Measurements from ENCODE around the gene MAGI1. TPM values are rescaled to one million over a fixed set of nuclear protein-coding genes. Genes with fewer than 3 reads are reported as not detected.

MAGI1 gene
- polyA plus RNA-seq, 1 of the 3 experiments (the other 2 are of a cell fraction) = 10.3 TPM

DNA sequence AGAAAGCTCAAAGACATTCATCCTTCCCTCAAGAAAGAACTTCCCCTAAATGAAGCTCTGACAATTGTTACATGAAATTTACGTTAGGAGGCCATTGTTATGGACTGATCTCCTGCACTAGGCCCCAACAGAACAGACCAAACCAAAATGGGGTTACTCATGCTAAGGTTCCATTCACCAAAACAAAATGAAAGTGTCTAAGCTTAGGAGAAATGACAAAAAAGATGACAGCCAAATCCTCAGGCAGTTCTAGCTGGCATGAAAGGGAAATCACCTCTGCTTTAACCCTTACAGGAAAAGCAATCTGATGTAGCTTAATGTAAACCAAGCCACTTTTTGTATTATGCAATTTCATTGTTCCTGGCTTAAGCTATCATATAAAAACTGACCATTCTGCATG, 271.2 kb downstream of the MAGI1 start (continued):
- TF ChIP-seq EZH2phosphoT487 (IDR thresholded peaks at IDR 0.05; ENCODE audit: borderline replicate concordance, low read depth) = no peak
- TF ChIP-seq ELF1 (IDR thresholded peaks at IDR 0.05) = no peak
- TF ChIP-seq, protein P1, sequence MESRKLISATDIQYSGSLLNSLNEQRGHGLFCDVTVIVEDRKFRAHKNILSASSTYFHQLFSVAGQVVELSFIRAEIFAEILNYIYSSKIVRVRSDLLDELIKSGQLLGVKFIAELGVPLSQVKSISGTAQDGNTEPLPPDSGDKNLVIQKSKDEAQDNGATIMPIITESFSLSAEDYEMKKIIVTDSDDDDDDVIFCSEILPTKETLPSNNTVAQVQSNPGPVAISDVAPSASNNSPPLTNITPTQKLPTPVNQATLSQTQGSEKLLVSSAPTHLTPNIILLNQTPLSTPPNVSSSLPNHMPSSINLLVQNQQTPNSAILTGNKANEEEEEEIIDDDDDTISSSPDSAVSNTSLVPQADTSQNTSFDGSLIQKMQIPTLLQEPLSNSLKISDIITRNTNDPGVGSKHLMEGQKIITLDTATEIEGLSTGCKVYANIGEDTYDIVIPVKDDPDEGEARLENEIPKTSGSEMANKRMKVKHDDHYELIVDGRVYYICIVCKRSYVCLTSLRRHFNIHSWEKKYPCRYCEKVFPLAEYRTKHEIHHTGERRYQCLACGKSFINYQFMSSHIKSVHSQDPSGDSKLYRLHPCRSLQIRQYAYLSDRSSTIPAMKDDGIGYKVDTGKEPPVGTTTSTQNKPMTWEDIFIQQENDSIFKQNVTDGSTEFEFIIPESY (IDR thresholded peaks at IDR 0.05; ENCODE audit: borderline replicate concordance, low read depth) = no peak

DNA sequence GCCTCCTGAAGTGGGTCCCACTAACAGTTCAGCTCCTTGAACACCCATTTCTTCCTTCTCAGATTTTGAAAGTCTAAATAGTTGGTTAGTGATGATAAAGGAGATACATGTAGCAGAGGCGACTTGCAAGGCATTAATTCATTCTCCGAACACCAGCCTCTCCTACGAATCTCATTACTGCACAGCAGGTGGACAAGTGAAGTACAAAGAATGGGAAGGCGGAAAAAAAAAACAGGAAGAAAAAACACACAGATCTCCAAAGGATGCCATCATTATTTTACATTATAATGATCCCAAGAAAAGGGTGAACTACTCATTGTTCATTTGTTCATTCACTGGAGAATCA, 276.5 kb downstream of the MAGI1 start:
- 90% methylated on average over 4 of the region's 4 CpGs for WGBS (ENCODE audit: low lambda C conversion rate)
- no peak overlapping the region for H3K27ac ChIP-seq (ENCODE audit: low read depth in 2 of 2, low read length in 1 of 2)
- DNase-seq = no peak
- ChIA-PET CTCF (interaction anchor here (1.7 kb wide), 1 partner anchor 10 kb away, joined by 10 read pairs; no protein-coding TSS in a partner anchor), POLR2A (no interaction called here)
- no peaks in the 10 kb centered on the region for H3K9me2 ChIP-seq
- no peaks in the 10 kb centered on the region for H4K20me1 ChIP-seq (ENCODE audit: insufficient read depth)
- no peak overlapping the region for H3K4me2 ChIP-seq
- H3K4me1 ChIP-seq (ENCODE audit: control insufficient read depth in 1 of 2, insufficient read depth in 2 of 2, low read depth in 1 of 2, low read length in 1 of 2) = peaks cover 0 to 2% of the 10 kb centered on the region in 2 experiments; a peak in 2 of 4 replicates
- H3K79me2 ChIP-seq (ENCODE audit: insufficient read depth) = peaks cover 9% of the 10 kb centered on the region; the same call in 1 of the 2 replicates
- no peaks in the 10 kb centered on the region for H3K9me3 ChIP-seq
- TF ChIP-seq POLR2AphosphoS5 (IDR thresholded peaks at IDR 0.05; ENCODE audit: low read depth, low read length) (no peak), TAF1 (IDR thresholded peaks at IDR 0.05; ENCODE audit: borderline replicate concordance, low read depth, low read length) (no peak)
- no peak overlapping the region for H3K4me3 ChIP-seq (ENCODE audit: low read depth in 2 of 2, low read length in 1 of 2)
- no peaks in the 10 kb centered on the region for H3K36me3 ChIP-seq (replicated peaks in 1 of 2; ENCODE audit: control insufficient read depth in 1 of 2, insufficient read depth in 2 of 2, low read length in 1 of 2)
- H3K9ac ChIP-seq = no peak overlapping the region
- H2AFZ ChIP-seq (ENCODE audit: low read depth) = no peak overlapping the region
- no peaks in the 10 kb centered on the region for H3F3A ChIP-seq (replicated peaks; ENCODE audit: insufficient read depth)
- no peaks in the 10 kb centered on the region for H3K27me3 ChIP-seq (ENCODE audit: insufficient read depth)

DNA sequence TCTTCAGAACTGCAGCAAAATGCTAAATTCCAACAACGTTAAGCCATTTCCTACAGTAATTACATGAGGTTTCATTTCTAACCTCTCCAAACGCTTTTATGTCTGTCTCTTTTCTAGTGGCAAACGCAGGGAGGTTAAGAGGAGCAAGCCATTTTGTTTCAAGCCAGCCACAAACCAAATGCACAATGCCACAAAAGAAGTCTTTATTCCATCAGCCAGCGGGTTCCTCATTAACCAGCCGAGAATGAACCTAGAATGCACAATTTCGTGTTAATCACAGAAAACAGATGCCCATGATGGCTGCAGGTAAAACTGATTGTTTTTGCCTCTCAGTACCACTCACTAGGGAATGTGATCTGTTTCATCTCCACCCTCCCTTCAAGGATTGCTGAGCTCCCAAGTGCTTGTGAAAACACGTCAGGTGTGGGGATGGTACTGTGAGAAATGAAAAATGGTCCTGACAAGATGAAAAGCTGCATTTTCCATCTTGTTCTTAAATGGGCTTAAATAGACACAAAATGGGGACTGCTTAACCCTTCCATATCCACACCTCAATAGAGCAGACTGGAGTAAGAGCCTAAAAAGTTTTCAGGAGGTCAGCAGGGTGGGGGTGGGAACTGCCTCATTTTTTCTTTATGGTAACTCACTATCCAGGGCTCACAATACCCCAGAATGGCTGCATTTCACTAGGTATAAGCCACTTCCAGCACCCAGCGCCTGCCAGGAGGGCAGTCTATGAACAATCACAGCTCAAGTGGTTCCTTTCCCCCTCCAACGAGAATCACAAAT, 277.1 kb downstream of the MAGI1 start:
- Histone ChIP-seq H3K27ac (ENCODE audit: low read depth in 2 of 2, low read length in 1 of 2) (no peak overlapping the region), H3K4me3 (ENCODE audit: low read depth in 2 of 2, low read length in 1 of 2) (no peak overlapping the region), H3K27me3 (ENCODE audit: insufficient read depth) (no peaks in the 10 kb centered on the region), H2AFZ (ENCODE audit: low read depth) (no peak overlapping the region), H3K9me2 (no peaks in the 10 kb centered on the region), H3K9ac (no peak overlapping the region), H3K4me1 (ENCODE audit: control insufficient read depth in 1 of 2, insufficient read depth in 2 of 2, low read depth in 1 of 2, low read length in 1 of 2) (peaks cover 0 to 2% of the 10 kb centered on the region in 2 experiments; a peak in 2 of 4 replicates), H3K36me3 (replicated peaks in 1 of 2; ENCODE audit: control insufficient read depth in 1 of 2, insufficient read depth in 2 of 2, low read length in 1 of 2) (no peaks in the 10 kb centered on the region), H3K9me3 (no peaks in the 10 kb centered on the region), H4K20me1 (ENCODE audit: insufficient read depth) (no peaks in the 10 kb centered on the region), H3F3A (replicated peaks; ENCODE audit: insufficient read depth) (no peaks in the 10 kb centered on the region), H3K79me2 (ENCODE audit: insufficient read depth) (peaks cover 9% of the 10 kb centered on the region; the same call in 1 of the 2 replicates), H3K4me2 (no peak overlapping the region)
- ChIA-PET POLR2A (no interaction called here), CTCF (interaction anchor here (1.1 to 1.7 kb wide), 2 partner anchors 9 to 26 kb away, joined by 3 to 10 read pairs; no protein-coding TSS in a partner anchor)
- WGBS (ENCODE audit: low lambda C conversion rate) = 97% methylated on average over 9 of the region's 9 CpGs
- no peak for DNase-seq
- TF ChIP-seq SMC3 (IDR thresholded peaks at IDR 0.05; ENCODE audit: low read depth, low read length) = no peak
- no peak for TF ChIP-seq SIN3A (IDR thresholded peaks at IDR 0.05; ENCODE audit: borderline replicate concordance, low read depth, low read length)
- TF ChIP-seq YY1 (IDR thresholded peaks at IDR 0.05; ENCODE audit: low read depth) = no peak
- TF ChIP-seq, protein P2, sequence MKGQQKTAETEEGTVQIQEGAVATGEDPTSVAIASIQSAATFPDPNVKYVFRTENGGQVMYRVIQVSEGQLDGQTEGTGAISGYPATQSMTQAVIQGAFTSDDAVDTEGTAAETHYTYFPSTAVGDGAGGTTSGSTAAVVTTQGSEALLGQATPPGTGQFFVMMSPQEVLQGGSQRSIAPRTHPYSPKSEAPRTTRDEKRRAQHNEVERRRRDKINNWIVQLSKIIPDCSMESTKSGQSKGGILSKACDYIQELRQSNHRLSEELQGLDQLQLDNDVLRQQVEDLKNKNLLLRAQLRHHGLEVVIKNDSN (IDR thresholded peaks at IDR 0.05; ENCODE audit: borderline replicate concordance, low read depth) = no peak
- no peak for TF ChIP-seq RFX5 (IDR thresholded peaks at IDR 0.05; ENCODE audit: low read length)
- no peak for TF ChIP-seq EZH2phosphoT487 (IDR thresholded peaks at IDR 0.05; ENCODE audit: borderline replicate concordance, low read depth)
- TF ChIP-seq JUND (IDR thresholded peaks at IDR 0.05) = no peak
- no peak for TF ChIP-seq GABPA (IDR thresholded peaks at IDR 0.05; ENCODE audit: low read depth)
- TF ChIP-seq RXRA (IDR thresholded peaks at IDR 0.05; ENCODE audit: borderline replicate concordance, low read depth) = no peak
- no peak for TF ChIP-seq FOXM1 (IDR thresholded peaks at IDR 0.05; ENCODE audit: low read depth)
- no peak for TF ChIP-seq EP300 (IDR thresholded peaks at IDR 0.05; ENCODE audit: borderline replicate concordance in 1 of 2, low read depth in 1 of 2, low read length in 1 of 2)
- TF ChIP-seq GATA2 (CRISPR knock-in tag; IDR thresholded peaks at IDR 0.05) = no peak
- TF ChIP-seq, protein P3, sequence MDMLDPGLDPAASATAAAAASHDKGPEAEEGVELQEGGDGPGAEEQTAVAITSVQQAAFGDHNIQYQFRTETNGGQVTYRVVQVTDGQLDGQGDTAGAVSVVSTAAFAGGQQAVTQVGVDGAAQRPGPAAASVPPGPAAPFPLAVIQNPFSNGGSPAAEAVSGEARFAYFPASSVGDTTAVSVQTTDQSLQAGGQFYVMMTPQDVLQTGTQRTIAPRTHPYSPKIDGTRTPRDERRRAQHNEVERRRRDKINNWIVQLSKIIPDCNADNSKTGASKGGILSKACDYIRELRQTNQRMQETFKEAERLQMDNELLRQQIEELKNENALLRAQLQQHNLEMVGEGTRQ (IDR thresholded peaks at IDR 0.05; ENCODE audit: borderline replicate concordance, low read depth, low read length) = no peak
- TF ChIP-seq TAF1 (IDR thresholded peaks at IDR 0.05; ENCODE audit: borderline replicate concordance, low read depth, low read length) = no peak

Measured in SK-N-SH (cell line).